Glutamatergic neuron (in vitro differentiated cells): ENCODE data around the gene SMG6. TPM values are rescaled to one million over a fixed set of nuclear protein-coding genes. Genes with fewer than 3 reads are reported as not detected.

Experiments used
- DNase-seq: peaks from one replicate; pipeline ENCODE4 v3.0.0; 2022
- H3K27ac Mint-ChIP-seq: one replicate; pipeline ENCODE4 v1.8.0; 2020; ENCODE audit warnings: mild to moderate bottlenecking, mixed read lengths, inconsistent platforms; ENCODE audit not compliant: unreplicated experiment
- H3K27me3 Mint-ChIP-seq: one replicate; pipeline ENCODE4 v1.8.0; 2020; ENCODE audit warnings: mild to moderate bottlenecking, moderate library complexity, mixed read lengths, inconsistent platforms; ENCODE audit not compliant: unreplicated experiment
- H3K36me3 Mint-ChIP-seq: one replicate; pipeline ENCODE4 v1.8.0; 2020; ENCODE audit warnings: mild to moderate bottlenecking, mixed read lengths, inconsistent platforms; ENCODE audit not compliant: unreplicated experiment
- H3K4me1 Mint-ChIP-seq: one replicate; pipeline ENCODE4 v1.8.0; 2020; ENCODE audit warnings: mild to moderate bottlenecking, low read depth, mixed read lengths, inconsistent platforms; ENCODE audit not compliant: unreplicated experiment
- H3K4me3 Mint-ChIP-seq: one replicate; pipeline ENCODE4 v1.8.0; 2020; ENCODE audit warnings: mild to moderate bottlenecking, mixed read lengths, inconsistent platforms; ENCODE audit not compliant: unreplicated experiment
- H3K9me3 Mint-ChIP-seq: one replicate; pipeline ENCODE4 v1.8.0; 2020; ENCODE audit warnings: mild to moderate bottlenecking, moderate library complexity, mixed read lengths, inconsistent platforms; ENCODE audit not compliant: unreplicated experiment
- total RNA-seq: library from RNA; stranded (reverse); fragmentation: NEBNext Ultra II Directional; extraction: Animal tissue kit (Norgen Biotek cat#: 25700); gene quantifications from one replicate; pipeline ENCODE4 v1.2.1, GENCODE V29; 2021; ENCODE audit not compliant: unreplicated experiment
- TF ChIP-seq, protein P1 (sequence below): fragments of 200-600 bp; sonication (generic); IDR thresholded peaks from one replicate; pipeline ENCODE4 v1.5.0; 2021; ENCODE audit not compliant: partially characterized antibody, unreplicated experiment

The SMG6 gene
- total RNA-seq, 1 donor from 2014 or later: 42.7 TPM

- Mint-ChIP-seq H3K4me3 (no peak overlapping the region), H3K9me3 (no peaks in the 10 kb centered on the region), H3K27me3 (peaks cover 2% of the 10 kb centered on the region), H3K27ac (no peak overlapping the region), H3K36me3 (peaks cover 12% of the 10 kb centered on the region), H3K4me1 (peaks cover 14% of the 10 kb centered on the region)
- TF ChIP-seq, protein P1, sequence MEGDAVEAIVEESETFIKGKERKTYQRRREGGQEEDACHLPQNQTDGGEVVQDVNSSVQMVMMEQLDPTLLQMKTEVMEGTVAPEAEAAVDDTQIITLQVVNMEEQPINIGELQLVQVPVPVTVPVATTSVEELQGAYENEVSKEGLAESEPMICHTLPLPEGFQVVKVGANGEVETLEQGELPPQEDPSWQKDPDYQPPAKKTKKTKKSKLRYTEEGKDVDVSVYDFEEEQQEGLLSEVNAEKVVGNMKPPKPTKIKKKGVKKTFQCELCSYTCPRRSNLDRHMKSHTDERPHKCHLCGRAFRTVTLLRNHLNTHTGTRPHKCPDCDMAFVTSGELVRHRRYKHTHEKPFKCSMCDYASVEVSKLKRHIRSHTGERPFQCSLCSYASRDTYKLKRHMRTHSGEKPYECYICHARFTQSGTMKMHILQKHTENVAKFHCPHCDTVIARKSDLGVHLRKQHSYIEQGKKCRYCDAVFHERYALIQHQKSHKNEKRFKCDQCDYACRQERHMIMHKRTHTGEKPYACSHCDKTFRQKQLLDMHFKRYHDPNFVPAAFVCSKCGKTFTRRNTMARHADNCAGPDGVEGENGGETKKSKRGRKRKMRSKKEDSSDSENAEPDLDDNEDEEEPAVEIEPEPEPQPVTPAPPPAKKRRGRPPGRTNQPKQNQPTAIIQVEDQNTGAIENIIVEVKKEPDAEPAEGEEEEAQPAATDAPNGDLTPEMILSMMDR: no peak
- no peak for DNase-seq
Measured at GRCh38 chr17:2183346-2183745, 120.2 kb downstream of the SMG6 start.

- DNase-seq: no peak
- H3K4me1 Mint-ChIP-seq: peaks cover 14% of the 10 kb centered on the region
- peak overlapping the region; percentile 19 for H3K27ac Mint-ChIP-seq
- TF ChIP-seq, protein P1: no peak
- no peaks in the 10 kb centered on the region for H3K9me3 Mint-ChIP-seq
- no peak overlapping the region for H3K4me3 Mint-ChIP-seq
- peaks cover 7% of the 10 kb centered on the region for H3K36me3 Mint-ChIP-seq
- peaks cover 2% of the 10 kb centered on the region for H3K27me3 Mint-ChIP-seq
Measured at GRCh38 chr17:2181897-2182448, 121.6 kb downstream of the SMG6 start.

DNA sequence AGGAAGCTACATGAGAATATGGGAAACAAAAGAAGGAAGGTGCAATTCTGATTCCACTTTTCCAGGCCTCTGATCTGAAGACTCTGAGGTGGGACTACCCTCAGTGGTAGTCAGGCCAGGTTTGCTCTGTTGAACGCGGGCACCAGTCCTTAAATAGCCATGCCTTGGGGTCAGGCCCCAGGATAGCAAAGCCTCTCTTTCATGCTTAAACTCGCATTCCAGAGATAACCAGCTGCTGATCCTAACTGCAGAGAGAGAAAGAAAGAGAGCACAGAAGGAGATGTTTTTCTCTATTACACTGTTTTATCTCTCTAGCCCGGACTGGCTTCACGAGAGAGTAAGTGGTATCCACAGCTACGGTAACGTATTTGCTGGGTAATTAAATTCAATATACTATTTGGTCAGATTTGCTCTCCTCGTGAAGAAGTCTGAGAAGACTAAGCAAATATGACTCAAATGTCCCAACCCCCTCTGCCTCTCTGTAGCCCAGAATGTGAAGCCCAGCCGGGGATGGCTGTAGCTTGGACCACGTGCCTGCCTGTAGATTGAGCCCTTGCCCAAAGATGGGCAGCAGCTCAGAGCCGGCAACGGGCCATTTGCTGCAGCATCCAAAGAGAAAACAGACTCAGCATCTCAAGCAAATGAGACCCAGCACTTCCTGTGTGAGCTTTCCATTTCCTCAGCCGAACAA lies 122.2 kb downstream of the SMG6 start:
- no peaks in the 10 kb centered on the region for H3K9me3 Mint-ChIP-seq
- peaks cover 2% of the 10 kb centered on the region for H3K27me3 Mint-ChIP-seq
- H3K4me1 Mint-ChIP-seq: peaks cover 17% of the 10 kb centered on the region
- H3K4me3 Mint-ChIP-seq: no peak overlapping the region
- DNase-seq: no peak
- H3K36me3 Mint-ChIP-seq: peaks cover 4% of the 10 kb centered on the region
- peak overlapping the region; percentile 19 for H3K27ac Mint-ChIP-seq
- TF ChIP-seq, protein P1: no peak

DNA sequence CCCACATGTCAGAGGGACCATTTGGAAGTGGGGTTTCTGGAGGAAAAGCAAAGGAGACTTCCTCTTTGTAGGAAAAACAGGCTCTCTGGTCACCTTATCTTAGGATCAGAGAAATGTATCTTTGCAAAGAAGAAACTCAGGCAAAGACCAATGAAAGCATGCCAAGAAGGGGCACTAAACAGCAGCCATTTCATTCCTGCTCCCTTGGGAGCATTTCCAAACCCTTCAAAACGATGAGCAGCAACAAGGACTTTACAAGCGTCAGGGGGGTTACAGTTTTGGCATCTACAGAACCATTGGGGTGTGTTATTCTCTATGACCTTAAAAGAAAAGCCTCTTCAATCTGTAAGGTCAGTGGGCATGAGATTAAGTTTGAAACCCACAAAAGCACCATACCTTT lies 122.8 kb downstream of the SMG6 start:
- Mint-ChIP-seq H3K4me3 (no peak overlapping the region), H3K4me1 (peaks cover 18% of the 10 kb centered on the region), H3K27me3 (peaks cover 2% of the 10 kb centered on the region), H3K36me3 (no peaks in the 10 kb centered on the region), H3K27ac (no peak overlapping the region), H3K9me3 (no peaks in the 10 kb centered on the region)
- TF ChIP-seq, protein P1: no peak
- DNase-seq: no peak

GRCh38 chr17:2179615-2180295 lies 123.8 kb downstream of the SMG6 start:
- H3K36me3 Mint-ChIP-seq: no peaks in the 10 kb centered on the region
- no peak for DNase-seq
- no peak overlapping the region for H3K27ac Mint-ChIP-seq
- H3K4me1 Mint-ChIP-seq: peaks cover 19% of the 10 kb centered on the region
- TF ChIP-seq, protein P1: no peak
- no peak overlapping the region for H3K4me3 Mint-ChIP-seq
- H3K9me3 Mint-ChIP-seq: no peaks in the 10 kb centered on the region
- peaks cover 2% of the 10 kb centered on the region for H3K27me3 Mint-ChIP-seq
